Stimulated activated CD8-positive, alpha-beta memory T cell treated with anti-CD3 and anti-CD28 coated beads, Interleukin-7, amount 100 ng/mL, for 1 hour (primary cell): ENCODE data around the gene TOM1L2.

ENCODE experiments used
- DNase-seq, 2 donors: peaks; one replicate each; pipeline ENCODE4 v3.0.0-alpha.2; 2020; ENCODE audit warnings: low read depth in 2 of 2

The TOM1L2 gene

DNA sequence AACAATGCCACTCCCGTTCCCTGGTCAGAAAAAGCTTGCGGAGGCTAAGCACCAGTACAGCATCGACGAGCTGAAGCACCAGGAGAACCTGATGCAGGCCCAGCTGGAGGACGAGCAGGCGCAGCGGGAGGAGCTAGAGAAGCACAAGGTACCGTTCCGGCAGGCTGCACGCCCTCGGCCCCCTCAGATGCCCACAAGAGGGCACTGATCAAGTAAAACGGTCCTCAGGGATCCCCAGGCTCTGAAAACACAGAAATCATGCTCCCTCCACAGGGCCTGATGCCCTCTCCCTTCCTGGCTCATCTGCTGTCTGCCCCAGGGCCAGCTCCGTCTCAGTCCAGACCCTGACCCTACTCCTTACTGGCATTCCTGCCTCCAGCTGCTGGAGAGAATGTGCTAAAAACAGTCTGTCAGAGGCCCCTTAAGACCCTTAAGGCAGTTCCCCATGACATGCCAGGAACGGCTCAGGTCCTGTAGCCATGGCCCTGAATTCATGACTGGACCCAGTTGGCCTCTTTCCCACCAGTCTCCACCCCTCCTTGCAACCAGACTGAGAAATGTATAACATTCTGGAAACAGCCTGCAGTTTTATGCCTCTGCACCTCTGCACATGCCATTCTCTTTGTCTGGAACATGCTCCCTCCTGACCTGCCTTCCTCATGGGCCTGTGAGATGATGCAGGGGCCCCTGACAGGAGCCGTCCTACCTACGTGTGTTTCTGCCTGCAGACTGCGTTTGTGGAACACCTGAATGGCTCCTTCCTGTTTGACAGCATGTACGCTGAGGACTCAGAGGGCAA, 22.3 kb upstream of the TOM1L2 start:
- DNase-seq = no peak

GRCh38 chr17:17993852-17994251, 21.7 kb upstream of the TOM1L2 start:
- DNase-seq = no peak

DNA sequence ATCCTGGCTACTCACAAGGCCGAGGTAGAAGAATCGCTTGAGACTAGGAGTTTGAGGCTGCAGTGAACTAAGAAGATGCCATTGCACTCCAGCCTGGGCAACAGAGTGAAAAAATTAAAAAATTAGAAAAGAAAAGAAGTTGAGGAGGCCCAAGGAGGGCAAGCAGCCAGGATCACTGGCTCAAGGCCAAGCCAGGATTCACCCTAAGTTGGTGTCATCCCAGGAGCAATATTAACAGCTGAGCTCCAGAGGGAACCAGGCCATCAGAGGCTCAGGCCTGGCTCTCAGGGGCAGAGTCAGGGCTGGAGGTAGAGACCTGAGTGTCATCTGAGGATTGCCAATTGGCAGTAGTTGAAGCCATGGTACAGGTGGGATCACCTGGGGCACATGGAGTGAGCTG, 21.2 kb upstream of the TOM1L2 start:
- DNase-seq = no peak

DNA sequence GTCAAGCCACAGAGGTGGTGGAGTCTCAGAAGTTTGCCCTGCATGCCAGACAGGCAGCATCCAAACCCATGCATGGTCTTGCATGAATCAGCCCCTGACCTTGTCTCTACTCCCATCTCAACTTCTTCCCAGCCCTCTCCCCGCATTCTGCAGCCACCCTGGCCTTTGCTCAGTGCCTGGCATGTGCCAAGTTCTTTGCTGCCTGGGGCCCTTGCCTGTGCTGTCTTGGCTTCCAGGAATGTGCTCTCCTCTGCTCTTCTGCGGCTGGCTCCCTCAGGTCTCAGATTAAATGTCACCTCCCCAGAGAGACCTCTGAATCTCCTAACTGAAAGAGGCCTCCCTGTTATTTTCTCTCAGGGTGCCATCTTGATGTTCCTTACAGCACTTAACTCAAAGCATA, 18.1 kb upstream of the TOM1L2 start:
- DNase-seq = no peak

GRCh38 chr17:17989618-17990017, 17.4 kb upstream of the TOM1L2 start:
- no peak for DNase-seq

GRCh38 chr17:17989081-17989480, 16.9 kb upstream of the TOM1L2 start:
- DNase-seq = no peak

GRCh38 chr17:17988427-17988945, 16.3 kb upstream of the TOM1L2 start:
- no peak for DNase-seq

GRCh38 chr17:17987901-17988300, 15.7 kb upstream of the TOM1L2 start:
- DNase-seq = no peak

DNA sequence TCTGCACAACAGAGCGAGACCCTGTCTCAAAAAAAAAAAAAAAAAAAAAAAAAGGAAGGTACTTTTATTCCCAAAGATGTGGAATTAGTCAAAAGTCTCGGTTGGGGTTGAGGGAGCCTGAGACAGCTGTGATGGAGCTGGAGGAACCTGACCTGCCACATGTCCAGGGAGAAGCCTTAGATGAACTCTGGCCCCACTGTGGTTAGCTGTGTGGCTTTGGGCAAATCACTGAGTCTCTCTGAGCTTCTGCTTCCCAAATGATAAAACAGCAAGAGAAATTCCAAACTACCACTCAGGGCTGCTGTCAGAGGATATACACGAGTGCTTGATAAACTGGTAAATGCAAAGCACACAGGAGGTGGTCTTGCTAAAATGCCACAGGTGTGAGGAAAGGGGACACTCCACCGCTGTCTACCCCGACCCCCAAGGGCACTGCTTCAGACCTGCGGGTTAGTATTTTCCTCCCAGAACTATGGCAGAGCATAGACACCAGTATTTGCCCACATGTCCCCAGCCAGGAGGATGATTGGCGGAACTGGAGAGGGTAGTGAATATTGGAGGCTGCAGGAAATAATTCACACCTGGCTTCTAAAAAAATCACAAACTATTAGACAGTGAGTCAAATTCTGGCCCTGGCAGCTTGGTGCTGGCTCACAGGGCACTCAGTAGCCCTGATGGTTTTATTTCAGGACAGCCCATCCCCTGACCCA, 15.1 kb upstream of the TOM1L2 start:
- no peak for DNase-seq

DNA sequence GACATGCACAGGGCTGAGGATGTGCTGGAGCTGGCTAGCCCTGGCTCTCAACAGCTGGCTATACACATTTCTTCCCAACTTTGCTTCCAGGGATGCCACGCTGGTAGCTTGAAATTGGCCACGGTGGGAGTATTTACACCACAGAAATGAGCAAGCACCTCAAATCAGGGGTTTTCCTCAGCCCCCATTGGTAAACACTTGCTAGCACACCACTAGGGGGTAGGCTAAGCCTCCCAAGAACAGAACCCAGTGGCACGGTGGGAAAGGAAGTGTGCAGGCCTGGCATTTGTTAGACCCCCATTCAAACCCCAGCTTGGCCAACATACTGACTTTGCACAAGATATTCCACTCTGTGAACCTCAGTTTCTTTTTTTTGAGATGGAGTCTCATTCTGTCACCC, 13.4 kb upstream of the TOM1L2 start:
- DNase-seq = no peak

GRCh38 chr17:17985153-17985552, 13.0 kb upstream of the TOM1L2 start:
- DNase-seq = no peak

GRCh38 chr17:17983776-17984175, 11.6 kb upstream of the TOM1L2 start:
- DNase-seq = no peak

- DNase-seq = no peak
Observed at GRCh38 chr17:17983376-17983775, 11.2 kb upstream of the TOM1L2 start.

DNA sequence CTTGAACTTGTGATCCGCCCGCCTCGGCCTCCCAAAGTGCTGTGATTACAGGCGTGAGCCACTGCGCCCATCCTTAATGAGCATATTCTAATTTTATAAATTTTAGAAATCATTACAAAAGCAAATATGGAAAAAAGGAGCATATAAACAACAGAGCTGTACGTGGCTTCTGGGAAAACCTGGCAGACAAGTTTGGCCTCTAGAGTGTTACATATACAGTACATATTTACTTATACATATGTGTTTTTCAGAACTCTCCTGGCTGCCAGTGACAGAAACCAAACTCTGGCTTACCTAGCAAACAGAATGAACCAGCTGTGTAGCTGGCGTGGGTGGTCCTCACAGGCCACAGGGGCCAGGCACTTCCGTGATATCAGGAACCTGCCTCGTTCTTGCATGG, 10.6 kb upstream of the TOM1L2 start:
- DNase-seq = no peak

DNA sequence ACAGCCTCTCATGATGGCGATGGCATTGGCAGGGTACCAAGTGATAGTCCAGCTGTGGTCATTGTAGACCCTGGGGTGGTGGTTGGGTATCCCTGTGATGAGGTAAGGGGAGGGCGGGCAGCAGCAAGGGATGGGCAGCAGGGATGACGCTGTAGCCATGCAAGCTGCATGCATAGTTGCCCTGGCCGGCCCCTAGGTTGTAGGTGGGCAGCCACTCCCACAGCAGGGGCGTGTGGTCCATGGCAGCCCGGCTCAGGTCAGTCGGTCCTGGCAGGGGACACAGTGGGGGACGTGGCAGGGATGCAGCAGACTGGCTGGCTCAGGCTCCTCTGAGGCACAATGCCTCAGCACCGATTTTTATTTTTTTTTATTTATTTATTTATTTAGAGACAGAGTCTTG, 9.1 kb upstream of the TOM1L2 start:
- DNase-seq = no peak

GRCh38 chr17:17979778-17980177, 7.6 kb upstream of the TOM1L2 start:
- no peak for DNase-seq

- no peak for DNase-seq
Observed at GRCh38 chr17:17978481-17979424, 6.6 kb upstream of the TOM1L2 start.

- DNase-seq = no peak
Observed at GRCh38 chr17:17976931-17977570, 4.9 kb upstream of the TOM1L2 start.

DNA sequence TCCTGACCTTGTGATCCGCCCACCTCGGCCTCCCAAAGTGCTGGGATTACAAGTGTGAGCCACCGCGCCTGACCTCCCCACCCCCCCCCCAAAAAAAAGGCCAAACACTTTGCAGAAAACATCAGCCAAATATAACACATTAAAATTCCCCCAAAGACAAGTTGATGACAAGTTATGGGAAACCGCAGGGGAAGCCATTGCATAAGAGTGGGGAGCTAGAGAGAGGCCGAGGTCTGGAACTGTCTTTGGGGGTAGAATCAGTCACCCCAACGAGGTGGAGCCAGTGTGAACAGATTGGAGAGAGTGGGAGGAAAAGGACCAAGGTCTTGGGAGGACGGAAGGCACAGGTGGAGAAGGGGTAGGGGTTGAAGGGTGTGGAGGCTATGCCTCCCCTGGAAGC, 3.2 kb upstream of the TOM1L2 start:
- no peak for DNase-seq

DNA sequence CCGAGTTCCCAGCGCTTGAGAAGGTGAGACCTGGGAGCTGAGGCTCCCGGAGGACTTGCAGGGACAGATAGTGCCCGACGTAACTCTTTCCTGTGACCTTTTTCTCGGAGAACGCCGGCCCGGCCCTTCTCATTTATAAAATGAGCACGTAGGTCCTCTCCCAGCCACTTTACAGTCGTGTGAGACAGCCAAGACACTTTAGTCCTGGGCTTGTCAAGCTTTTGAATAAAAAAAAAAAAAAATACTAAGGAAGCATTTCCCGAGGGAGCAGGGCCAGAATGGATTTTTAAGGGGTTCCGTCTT, 703 bp upstream of the TOM1L2 start:
- no peak for DNase-seq

- no peak for DNase-seq
Observed at GRCh38 chr17:17971431-17972125, 622 bp downstream of the TOM1L2 start.
